Calu3 (cell line): ENCODE measurements around the gene FCN1. TPM values are rescaled to one million over a fixed set of nuclear protein-coding genes. Genes with fewer than 3 reads are reported as not detected.
"Not testable (repeated sequence)": the region's sequence is repeated elsewhere in the genome, so short reads cannot be mapped to it uniquely, and the experiment has no call there.

Source experiments
- BruUV-seq: library from RNA; stranded (reverse); fragments of 400-500 nt; replicated peaks from 2 replicates; lab custom pipeline; 2021; lab: Mats Ljungman, UMichigan
- CTCF ChIA-PET: fragments of 300-600 bp; sonication (Branson Sonifier 250); formaldehyde crosslinking; loops from one replicate; lab custom pipeline; 2022; ENCODE audit warnings: antibody characterized with exemption; lab: Charles Lee
- DNase-seq: peaks from one replicate; pipeline ENCODE4 v3.0.0; 2022
- H3K27ac Mint-ChIP-seq: one replicate; pipeline ENCODE4 v1.8.0; 2022; ENCODE audit warnings: mixed read lengths; ENCODE audit not compliant: unreplicated experiment
- H3K27me3 Mint-ChIP-seq: one replicate; pipeline ENCODE4 v1.8.0; 2022; ENCODE audit warnings: mixed read lengths; ENCODE audit not compliant: unreplicated experiment
- H3K36me3 Mint-ChIP-seq: one replicate; pipeline ENCODE4 v1.8.0; 2022; ENCODE audit warnings: mild to moderate bottlenecking, moderate library complexity, mixed read lengths; ENCODE audit not compliant: insufficient read depth, unreplicated experiment
- H3K4me1 Mint-ChIP-seq: one replicate; pipeline ENCODE4 v1.8.0; 2022; ENCODE audit warnings: mild to moderate bottlenecking, low read depth, mixed read lengths; ENCODE audit not compliant: unreplicated experiment
- H3K4me3 Mint-ChIP-seq: one replicate; pipeline ENCODE4 v1.8.0; 2022; ENCODE audit warnings: mild to moderate bottlenecking, low read depth, moderate library complexity, mixed read lengths; ENCODE audit not compliant: unreplicated experiment
- H3K9me3 Mint-ChIP-seq: one replicate; pipeline ENCODE4 v1.8.0; 2022; ENCODE audit warnings: low read depth, mixed read lengths; ENCODE audit not compliant: unreplicated experiment
- CTCF ChIP-seq: fragments of 200-600 bp; IDR thresholded peaks from one replicate; pipeline ENCODE4 v1.8.0; 2022; ENCODE audit warnings: antibody characterized with exemption; ENCODE audit not compliant: unreplicated experiment
- intact Hi-C: fragments of 100-400 bp; cut with micrococcal nuclease; formaldehyde crosslinking; loops from one replicate; pipeline ENCODE4 v1.10.0; 2022; ENCODE audit not compliant: unreplicated experiment
- total RNA-seq: library from RNA; stranded (reverse); gene quantifications from 2 replicates; pipeline ENCODE4 v1.2.3, GENCODE V29; 2022

FCN1 gene
- total RNA-seq, 1 experiment from 2014 or later = not detected

- CTCF ChIA-PET = no interaction called here
- Mint-ChIP-seq H3K27ac (no peak overlapping the region), H3K4me1 (no peaks in the 10 kb centered on the region), H3K4me3 (no peak overlapping the region), H3K36me3 (no peaks in the 10 kb centered on the region), H3K27me3 (no peaks in the 10 kb centered on the region), H3K9me3 (peaks cover 2% of the 10 kb centered on the region)
- intact Hi-C loops = no loop called here
- no TSS peak for BruUV-seq
- TF ChIP-seq CTCF = no peak
- no peak for DNase-seq
These were observed 41.6 kb upstream of the FCN1 start for GRCh38 chr9:134959126-134959970.

DNA sequence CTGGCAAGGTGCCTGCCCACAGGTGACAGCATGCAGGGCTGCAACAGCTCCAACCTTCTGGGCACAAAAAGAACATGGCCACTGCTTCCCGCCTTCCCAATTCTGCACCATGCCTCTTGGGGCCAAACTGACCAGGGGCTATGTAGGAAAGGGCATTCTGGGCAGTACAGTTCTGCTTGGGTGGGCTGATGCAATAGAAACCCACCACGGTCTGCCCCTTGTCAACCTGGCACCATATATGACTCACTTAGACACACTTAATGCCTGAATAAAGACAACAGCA is 40.2 kb upstream of the FCN1 start:
- Mint-ChIP-seq H3K36me3 (no peaks in the 10 kb centered on the region), H3K27ac (no peak overlapping the region), H3K4me1 (no peaks in the 10 kb centered on the region), H3K27me3 (no peaks in the 10 kb centered on the region), H3K9me3 (peaks cover 2% of the 10 kb centered on the region), H3K4me3 (no peak overlapping the region)
- intact Hi-C loops = no loop called here
- no peak for DNase-seq
- CTCF ChIA-PET = no interaction called here
- no TSS peak for BruUV-seq
- TF ChIP-seq CTCF = no peak

- intact Hi-C loops = no loop called here
- no peak for TF ChIP-seq CTCF
- no TSS peak for BruUV-seq
- H3K4me1 Mint-ChIP-seq = no peaks in the 10 kb centered on the region
- no peak overlapping the region for H3K27ac Mint-ChIP-seq
- no peaks in the 10 kb centered on the region for H3K9me3 Mint-ChIP-seq
- no peaks in the 10 kb centered on the region for H3K36me3 Mint-ChIP-seq
- no peak for DNase-seq
- CTCF ChIA-PET = interaction anchor here (0.6 kb wide), 1 partner anchor 18 kb away, joined by 3 read pairs; no protein-coding TSS in a partner anchor
- H3K4me3 Mint-ChIP-seq = no peak overlapping the region
- H3K27me3 Mint-ChIP-seq = no peaks in the 10 kb centered on the region
These were observed 39.6 kb upstream of the FCN1 start for GRCh38 chr9:134957165-134957944.

DNA sequence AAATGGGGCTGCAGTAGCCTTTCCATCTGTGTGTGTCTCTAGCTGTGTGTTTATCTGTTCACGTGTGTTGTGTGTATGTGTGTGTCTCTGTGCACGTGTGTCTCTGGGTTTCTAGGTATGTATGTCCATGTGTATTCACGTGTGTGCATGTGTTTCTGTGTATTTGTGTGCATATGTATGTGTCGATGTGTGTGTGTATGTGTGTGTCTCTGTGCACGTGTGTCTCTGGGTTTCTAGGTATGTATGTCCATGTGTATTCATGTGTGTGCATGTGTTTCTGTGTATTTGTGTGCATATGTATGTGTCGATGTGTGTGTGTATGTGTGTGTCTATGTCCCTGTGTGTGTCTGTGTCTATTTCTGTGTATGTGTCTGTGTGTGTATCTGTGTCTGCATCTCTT is 38.7 kb upstream of the FCN1 start:
- BruUV-seq, H3K27me3 Mint-ChIP-seq, H3K36me3 Mint-ChIP-seq: not testable (repeated sequence)

GRCh38 chr9:134955801-134956200 is 38.1 kb upstream of the FCN1 start:
- no TSS peak for BruUV-seq
- no peak for DNase-seq
- Mint-ChIP-seq H3K4me3 (no peak overlapping the region), H3K4me1 (no peaks in the 10 kb centered on the region), H3K9me3 (peaks cover 4% of the 10 kb centered on the region), H3K27ac (no peak overlapping the region), H3K27me3 (no peaks in the 10 kb centered on the region), H3K36me3 (no peaks in the 10 kb centered on the region)
- TF ChIP-seq CTCF = no peak
- intact Hi-C loops = no loop called here
- CTCF ChIA-PET = no interaction called here

More for the DNA sequence above, 38.7 kb upstream of the FCN1 start:
- H3K9me3 Mint-ChIP-seq, H3K4me1 Mint-ChIP-seq, H3K27ac Mint-ChIP-seq, intact Hi-C loops, CTCF ChIA-PET, DNase-seq, H3K4me3 Mint-ChIP-seq: not testable (repeated sequence)
